ENCODE data around the gene TMEM63A. TPM values are rescaled to one million over a fixed set of nuclear protein-coding genes. Genes with fewer than 3 reads are reported as not detected.

TMEM63A gene
- total RNA-seq, 1 experiment from 2014 or later = 31.4 TPM

GRCh38 chr1:225923692-225924555 is 41.7 kb upstream of the TMEM63A start, which contains the start of gene PYCR2:
PYCR2 (minus strand) TSS chr1:225924250; CDS start chr1:225924110, 140 bp downstream.
- BruUV-seq (replicated peaks) = TSS peak; percentile 92
- H3K4me3 ChIP-seq (ENCODE audit: low read depth in 2 of 2, low read length in 2 of 2) = peak within 1 kb of the TSS; percentile 72 to 99
- H3K27ac ChIP-seq (ENCODE audit: low read length) = peak within 1 kb of the TSS; percentile 96
- peaks cover 15% of the 10 kb centered on the region; the same call in 1 of the 2 replicates for H3K36me3 ChIP-seq (ENCODE audit: control insufficient read depth, insufficient read depth, low read length)
- POLR2A ChIA-PET = interaction anchor here (0.6 to 1.3 kb wide), 5 partner anchors 10 to 254 kb away, joined by 3 to 9 read pairs (median 5); no protein-coding TSS in a partner anchor
- H3K4me1 ChIP-seq (ENCODE audit: control insufficient read depth, insufficient read depth, low read length) = peaks cover 17% of the 10 kb centered on the region
- peak; percentile 71 for DNase-seq (ENCODE audit: low read depth, low spot score)
- intact Hi-C loops (cut with micrococcal nuclease; ENCODE audit: unreplicated experiment) (no loop called here), in situ Hi-C loops (cut with HindIII; ENCODE audit: low pct_unique_long_range_greater_than_20kb, low sequenced_read_pairs) (no loop called here)
- H3K27me3 ChIP-seq (ENCODE audit: control insufficient read depth, insufficient read depth, low read length) = no peaks in the 10 kb centered on the region
- CTCF ChIA-PET = no interaction called here
- H3K9me3 ChIP-seq (ENCODE audit: control insufficient read depth, insufficient read depth, low read depth, low read length) = no peaks in the 10 kb centered on the region
- ATAC-seq = peak; percentile 98
- TF ChIP-seq SIN3A (IDR thresholded peaks at IDR 0.05; ENCODE audit: borderline replicate concordance, insufficient read depth, low read depth, low read length) (0 out of 2 replicates have a peak, but pooled peaks have one; percentile 60), REST (IDR thresholded peaks at IDR 0.05; ENCODE audit: insufficient read depth in 1 of 2, low read depth in 2 of 2, low read length in 1 of 2) (no peak), POLR2AphosphoS5 (IDR thresholded peaks at IDR 0.05; ENCODE audit: low read depth, low read length) (peak; percentile 88), TCF7L2 (IDR thresholded peaks at IDR 0.05; ENCODE audit: low read depth, low read length) (no peak), CTCF (IDR thresholded peaks at IDR 0.05) (no peak)

- DNase-seq (ENCODE audit: low read depth, low spot score) (no peak), ATAC-seq (peak; percentile 3; the same call in 1 of the 2 replicates)
- Histone ChIP-seq H3K36me3 (ENCODE audit: control insufficient read depth, insufficient read depth, low read length) (peaks cover 15% of the 10 kb centered on the region; the same call in 1 of the 2 replicates), H3K9me3 (ENCODE audit: control insufficient read depth, insufficient read depth, low read depth, low read length) (no peaks in the 10 kb centered on the region), H3K4me1 (ENCODE audit: control insufficient read depth, insufficient read depth, low read length) (peaks cover 17% of the 10 kb centered on the region), H3K4me3 (ENCODE audit: low read depth in 2 of 2, low read length in 2 of 2) (peak overlapping the region; percentile 72 to 99), H3K27me3 (ENCODE audit: control insufficient read depth, insufficient read depth, low read length) (no peaks in the 10 kb centered on the region), H3K27ac (ENCODE audit: low read length) (peak overlapping the region; percentile 96)
- ChIA-PET CTCF (no interaction called here), POLR2A (interaction anchor here (0.6 to 1.3 kb wide), 3 partner anchors 9 to 254 kb away, joined by 3 to 5 read pairs (median 3); no protein-coding TSS in a partner anchor)
- no peak for TF ChIP-seq SIN3A (IDR thresholded peaks at IDR 0.05; ENCODE audit: borderline replicate concordance, insufficient read depth, low read depth, low read length)
- no peak for TF ChIP-seq CTCF (IDR thresholded peaks at IDR 0.05)
- TF ChIP-seq REST (IDR thresholded peaks at IDR 0.05; ENCODE audit: insufficient read depth in 1 of 2, low read depth in 2 of 2, low read length in 1 of 2) = no peak
- TF ChIP-seq TCF7L2 (IDR thresholded peaks at IDR 0.05; ENCODE audit: low read depth, low read length) = no peak
- no peak for TF ChIP-seq POLR2AphosphoS5 (IDR thresholded peaks at IDR 0.05; ENCODE audit: low read depth, low read length)
- no TSS peak for BruUV-seq (replicated peaks)
- in situ Hi-C loops (cut with HindIII; ENCODE audit: low pct_unique_long_range_greater_than_20kb, low sequenced_read_pairs) (no loop called here), intact Hi-C loops (cut with micrococcal nuclease; ENCODE audit: unreplicated experiment) (no loop called here)
Observed at GRCh38 chr1:225923381-225923691, 41.2 kb upstream of the TMEM63A start.

All from Panc1 (cell line).